ENCODE measurements around the gene RYR2.

- TF ChIP-seq BDP1 (IDR thresholded peaks at IDR 0.05; ENCODE audit: insufficient read depth, insufficient read length) (no peak), HMGN3 (IDR thresholded peaks at IDR 0.05; ENCODE audit: borderline replicate concordance, extremely low read depth, insufficient read length, low read depth, low read length) (no peak), ZNF830 (CRISPR knock-in tag; IDR thresholded peaks at IDR 0.05) (no peak), TGIF2 (CRISPR knock-in tag; IDR thresholded peaks at IDR 0.05) (no peak), FOXA3 (CRISPR knock-in tag; conservative IDR thresholded peaks at IDR 0.05 in 1 of 2, IDR thresholded peaks at IDR 0.05 in 1 of 2) (no peak), CEBPZ (IDR thresholded peaks at IDR 0.05; ENCODE audit: borderline replicate concordance, low read depth, low read length) (no peak)
These were observed 36.3 kb upstream of the RYR2 start for GRCh38 chr1:237005674-237006073.
